ENCODE data around the gene H2BW1.
"Not testable (repeated sequence)": the region's sequence is repeated elsewhere in the genome, so short reads cannot be mapped to it uniquely, and the experiment has no call there.

H2BW1 gene

GRCh38 chrX:103999234-103999633, 14.3 kb downstream of the H2BW1 start:
- Histone ChIP-seq H2AFZ (ENCODE audit: low read depth, low read length, severe bottlenecking) (no peak overlapping the region), H3K4me3 (ENCODE audit: insufficient read depth, low read length, poor library complexity, severe bottlenecking) (no peak overlapping the region), H3K36me3 (ENCODE audit: low read length) (no peaks in the 10 kb centered on the region), H4K20me1 (ENCODE audit: low read depth, low read length) (no peaks in the 10 kb centered on the region), H3F3A (ENCODE audit: insufficient read depth) (no peaks in the 10 kb centered on the region), H3K9ac (ENCODE audit: low read length) (no peak overlapping the region), H3K27ac (ENCODE audit: low read depth, low read length) (no peak overlapping the region), H3K27me3 (ENCODE audit: low read length) (no peaks in the 10 kb centered on the region), H3K9me2 (replicated peaks; ENCODE audit: insufficient read depth, low read length) (no peaks in the 10 kb centered on the region), H3K9me3 (ENCODE audit: insufficient read depth, low read length) (no peaks in the 10 kb centered on the region), H3K4me2 (ENCODE audit: low read depth, low read length, poor library complexity, severe bottlenecking) (no peak overlapping the region), H3K79me2 (ENCODE audit: insufficient read depth, low read length) (no peaks in the 10 kb centered on the region)
- TF ChIP-seq, protein P1, sequence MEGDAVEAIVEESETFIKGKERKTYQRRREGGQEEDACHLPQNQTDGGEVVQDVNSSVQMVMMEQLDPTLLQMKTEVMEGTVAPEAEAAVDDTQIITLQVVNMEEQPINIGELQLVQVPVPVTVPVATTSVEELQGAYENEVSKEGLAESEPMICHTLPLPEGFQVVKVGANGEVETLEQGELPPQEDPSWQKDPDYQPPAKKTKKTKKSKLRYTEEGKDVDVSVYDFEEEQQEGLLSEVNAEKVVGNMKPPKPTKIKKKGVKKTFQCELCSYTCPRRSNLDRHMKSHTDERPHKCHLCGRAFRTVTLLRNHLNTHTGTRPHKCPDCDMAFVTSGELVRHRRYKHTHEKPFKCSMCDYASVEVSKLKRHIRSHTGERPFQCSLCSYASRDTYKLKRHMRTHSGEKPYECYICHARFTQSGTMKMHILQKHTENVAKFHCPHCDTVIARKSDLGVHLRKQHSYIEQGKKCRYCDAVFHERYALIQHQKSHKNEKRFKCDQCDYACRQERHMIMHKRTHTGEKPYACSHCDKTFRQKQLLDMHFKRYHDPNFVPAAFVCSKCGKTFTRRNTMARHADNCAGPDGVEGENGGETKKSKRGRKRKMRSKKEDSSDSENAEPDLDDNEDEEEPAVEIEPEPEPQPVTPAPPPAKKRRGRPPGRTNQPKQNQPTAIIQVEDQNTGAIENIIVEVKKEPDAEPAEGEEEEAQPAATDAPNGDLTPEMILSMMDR (IDR thresholded peaks at IDR 0.05; ENCODE audit: insufficient read depth, low read length, poor library complexity, severe bottlenecking): no peak
- TF ChIP-seq EZH2phosphoT487 (conservative IDR thresholded peaks at IDR 0.05; ENCODE audit: low read length): no peak

DNA sequence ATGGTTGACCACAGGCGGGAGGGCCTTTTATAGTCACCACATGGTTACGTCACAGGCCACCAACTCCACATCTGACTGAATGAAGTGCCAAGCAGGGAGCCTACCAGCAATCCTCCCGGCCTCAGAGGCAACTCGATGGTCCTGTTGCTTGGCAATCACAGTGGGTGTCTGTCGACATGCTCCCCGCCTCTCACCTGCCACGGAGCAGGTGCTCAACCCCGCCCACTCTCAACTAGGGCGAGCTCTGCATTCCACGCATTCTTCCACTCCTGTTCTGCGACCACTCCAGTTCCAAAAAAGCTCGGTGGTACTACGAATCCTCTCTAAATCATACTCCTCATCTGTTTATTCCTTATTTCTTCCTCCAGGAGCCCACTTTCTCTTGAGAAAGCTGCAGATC, 30.0 kb downstream of the H2BW1 start:
- not testable (repeated sequence) for H3K9me3 ChIP-seq (ENCODE audit: insufficient read depth, low read length); H3K9ac ChIP-seq (ENCODE audit: low read length); H3K27me3 ChIP-seq (ENCODE audit: low read length); H3K9me2 ChIP-seq (replicated peaks; ENCODE audit: insufficient read depth, low read length); H2AFZ ChIP-seq (ENCODE audit: low read depth, low read length, severe bottlenecking); H3K27ac ChIP-seq (ENCODE audit: low read depth, low read length); H3F3A ChIP-seq (ENCODE audit: insufficient read depth); H3K79me2 ChIP-seq (ENCODE audit: insufficient read depth, low read length); H3K4me3 ChIP-seq (ENCODE audit: insufficient read depth, low read length, poor library complexity, severe bottlenecking); H3K36me3 ChIP-seq (ENCODE audit: low read length); H4K20me1 ChIP-seq (ENCODE audit: low read depth, low read length); H3K4me2 ChIP-seq (ENCODE audit: low read depth, low read length, poor library complexity, severe bottlenecking)

GRCh38 chrX:103962411-103963278, 50.9 kb downstream of the H2BW1 start, which contains the start of gene TMSB15B:
TSS of gene TMSB15B (plus strand) at chrX:103962627.
- H3K4me2 ChIP-seq (ENCODE audit: low read depth, low read length, poor library complexity, severe bottlenecking); H3K36me3 ChIP-seq (ENCODE audit: low read length); H3F3A ChIP-seq (ENCODE audit: insufficient read depth); H3K9ac ChIP-seq (ENCODE audit: low read length); H3K4me3 ChIP-seq (ENCODE audit: insufficient read depth, low read length, poor library complexity, severe bottlenecking); H3K27ac ChIP-seq (ENCODE audit: low read depth, low read length); H4K20me1 ChIP-seq (ENCODE audit: low read depth, low read length); H3K27me3 ChIP-seq (ENCODE audit: low read length); H3K9me3 ChIP-seq (ENCODE audit: insufficient read depth, low read length); H3K9me2 ChIP-seq (replicated peaks; ENCODE audit: insufficient read depth, low read length); H3K79me2 ChIP-seq (ENCODE audit: insufficient read depth, low read length); H2AFZ ChIP-seq (ENCODE audit: low read depth, low read length, severe bottlenecking): not testable (repeated sequence)

Data from SU-DHL-6 (cell line).